Kidney (tissue), 14 donors: ENCODE measurements around the gene CORO1A. TPM values are rescaled to one million over a fixed set of nuclear protein-coding genes. Genes with fewer than 3 reads are reported as not detected.

Experiments
- DNase-seq, 5 donors: peaks; one replicate each; pipeline ENCODE4 v3.0.0-alpha.2; 2013 to 2020
- FAIRE-seq: peaks from 2 replicates; lab custom pipeline; 2012; peaks lifted over from hg19 to GRCh38; lab: Jason Lieb, UNC
- H3K27ac ChIP-seq, 2 donors: one replicate each; pipeline ENCODE4 v1.7.0; 2013; ENCODE audit warnings: low read depth in 2 of 2, low read length in 2 of 2, inconsistent platforms in 1 of 2
- H3K27me3 ChIP-seq: one replicate; pipeline ENCODE4 v1.7.1; 2013; ENCODE audit warnings: low read length, inconsistent platforms; ENCODE audit not compliant: control insufficient read depth, insufficient read depth
- H3K36me3 ChIP-seq, 3 donors: one replicate each; pipeline versions ENCODE4 v1.7.0 to v1.7.1; 2013; ENCODE audit warnings: low read length in 3 of 3, control low read depth in 1 of 3, inconsistent platforms in 1 of 3; ENCODE audit not compliant: insufficient read depth in 3 of 3, control insufficient read depth in 2 of 3
- H3K4me1 ChIP-seq, 3 donors: one replicate each; pipeline versions ENCODE4 v1.7.0 to v1.7.1; 2013; ENCODE audit warnings: low read length in 3 of 3, inconsistent platforms in 1 of 3, low read depth in 1 of 3; ENCODE audit not compliant: control insufficient read depth in 2 of 3, insufficient read depth in 2 of 3
- H3K4me3 ChIP-seq, 3 donors: one replicate each; pipeline versions ENCODE4 v1.7.0 to v1.8.1; 2013; ENCODE audit warnings: low read length in 3 of 3, control low read depth in 1 of 3, inconsistent platforms in 1 of 3
- H3K9ac ChIP-seq, 3 donors: one replicate each; pipeline versions ENCODE4 v1.7.0 to v1.7.1; 2013; ENCODE audit warnings: low read length in 3 of 3, control low read depth in 1 of 3, inconsistent platforms in 1 of 3
- H3K9me3 ChIP-seq, 3 donors: one replicate each; pipeline versions ENCODE4 v1.7.0 to v1.7.1; 2013; ENCODE audit warnings: low read length in 3 of 3, control low read depth in 1 of 3, inconsistent platforms in 1 of 3; ENCODE audit not compliant: control insufficient read depth in 2 of 3, insufficient read depth in 1 of 3
- CTCF ChIP-seq: IDR thresholded peaks from 3 replicates; pipeline ENCODE4 v1.5.1; 2012; ENCODE audit warnings: mild to moderate bottlenecking, moderate library complexity, borderline replicate concordance; ENCODE audit not compliant: insufficient read depth; ENCODE audit errors: extremely low read depth
- intact Hi-C: fragments of 100-400 bp; cut with DNase I; formaldehyde crosslinking; loops from one replicate; pipeline ENCODE4 v1.11.1; 2022
- polyA plus RNA-seq: library from polyadenylated mRNA; stranded (reverse); fragments of 350-450 nt; fragmentation: Illumina TruSeq; extraction: RNeasy Lipid Tissue Mini Kit (QIAGEN cat#74804); gene quantifications from one replicate; pipeline ENCODE4 v1.2.3, GENCODE V29; 2014; ENCODE audit warnings: low read depth, low replicate concordance; ENCODE audit not compliant: insufficient read depth
- total RNA-seq: library from RNA; stranded (reverse); fragmentation: NEBNext Ultra II Directional; extraction: Animal tissue kit (Norgen Biotek cat#: 25700); gene quantifications from one replicate; pipeline ENCODE4 v1.2.1, GENCODE V29; 2021
- donor health status: control.
- donor health status: control.
- donor health status: control.
- donor health status: control.
- donor health status: control.
- donor health status: DM: yes; HTN: yes; CAD: no.
- donor health status: Normal renal cell carcinoma (clear cell type).

Gene CORO1A
- total and polyA plus RNA-seq, 2 donors from 2014 or later: 8.0 to 69.3 TPM

- DNase-seq (no peak), FAIRE-seq (no peak)
- intact Hi-C loops: no loop called here
- no peak overlapping the region for H3K27ac ChIP-seq
- no peak for TF ChIP-seq CTCF
- no peak overlapping the region for H3K9ac ChIP-seq
- H3K4me3 ChIP-seq: no peak overlapping the region
- H3K27me3 ChIP-seq: no peaks in the 10 kb centered on the region
- H3K36me3 ChIP-seq: no peaks in the 10 kb centered on the region
- no peaks in the 10 kb centered on the region for H3K9me3 ChIP-seq
- H3K4me1 ChIP-seq: no peaks in the 10 kb centered on the region
Observed at GRCh38 chr16:30179195-30179594, 4.2 kb upstream of the CORO1A start.

- Histone ChIP-seq H3K9ac (no peak overlapping the region), H3K36me3 (no peaks in the 10 kb centered on the region), H3K9me3 (no peaks in the 10 kb centered on the region), H3K4me1 (no peaks in the 10 kb centered on the region), H3K27ac (no peak overlapping the region), H3K27me3 (no peaks in the 10 kb centered on the region), H3K4me3 (no peak overlapping the region)
- DNase-seq: no peak
- TF ChIP-seq CTCF: no peak
- no peak for FAIRE-seq
- intact Hi-C loops: no loop called here
Observed at GRCh38 chr16:30179931-30180330, 3.5 kb upstream of the CORO1A start.

- Histone ChIP-seq H3K4me3 (no peak overlapping the region), H3K4me1 (no peaks in the 10 kb centered on the region), H3K9ac (no peak overlapping the region), H3K36me3 (no peaks in the 10 kb centered on the region), H3K27ac (no peak overlapping the region), H3K27me3 (no peaks in the 10 kb centered on the region), H3K9me3 (no peaks in the 10 kb centered on the region)
- intact Hi-C loops: no loop called here
- no peak for TF ChIP-seq CTCF
- no peak for FAIRE-seq
- no peak for DNase-seq
Observed at GRCh38 chr16:30180741-30181140, 2.7 kb upstream of the CORO1A start.
